Measurements from ENCODE around the gene RPL28.

- no peak for TF ChIP-seq CTCF (IDR thresholded peaks at IDR 0.05; ENCODE audit: low read depth, low read length, missing input control)
- no peak for TF ChIP-seq TAF1 (conservative IDR thresholded peaks at IDR 0.05)
- no peak for TF ChIP-seq MAX (IDR thresholded peaks at IDR 0.05)
- no peak for TF ChIP-seq ZBTB33 (IDR thresholded peaks at IDR 0.05)
- TF ChIP-seq YY1 (IDR thresholded peaks at IDR 0.05), result no peak
Measured at GRCh38 chr19:55451965-55452748, 66.4 kb downstream of the RPL28 start.

Data from liver (tissue), 3 donors.